Ishikawa (cell line): ENCODE measurements around the gene CACNG7.

ENCODE experiments used
- EP300 ChIP-seq: IDR thresholded peaks from 2 replicates; pipeline ENCODE4 v1.6.1; 2012; ENCODE audit warnings: borderline replicate concordance
- FOXM1 ChIP-seq: IDR thresholded peaks from 2 replicates; pipeline ENCODE4 v1.6.1; 2012; ENCODE audit warnings: low read depth, borderline replicate concordance
- MAX ChIP-seq: IDR thresholded peaks from 2 replicates; pipeline ENCODE4 v1.6.1; 2012
- RAD21 ChIP-seq: IDR thresholded peaks from 2 replicates; pipeline ENCODE4 v1.6.1; 2012; ENCODE audit warnings: low read depth
- REST ChIP-seq: IDR thresholded peaks from 2 replicates; pipeline ENCODE4 v1.6.1; 2012; ENCODE audit warnings: low read depth, mild to moderate bottlenecking
- TAF1 ChIP-seq: IDR thresholded peaks from 2 replicates; pipeline ENCODE4 v1.6.1; 2012; ENCODE audit warnings: low read depth, mild to moderate bottlenecking
- TEAD4 ChIP-seq: IDR thresholded peaks from 2 replicates; pipeline ENCODE4 v1.6.1; 2012
- USF1 ChIP-seq: IDR thresholded peaks from 2 replicates; pipeline ENCODE4 v1.6.1; 2012
- YY1 ChIP-seq: IDR thresholded peaks from 2 replicates; pipeline ENCODE4 v1.6.1; 2012; ENCODE audit warnings: low read depth
- ZBTB7A ChIP-seq: IDR thresholded peaks from 2 replicates; pipeline ENCODE4 v1.6.1; 2012; ENCODE audit warnings: low read depth

- TF ChIP-seq EP300 (no peak), TEAD4 (no peak), FOXM1 (no peak), REST (no peak), MAX (no peak), YY1 (no peak), USF1 (no peak), TAF1 (no peak), RAD21 (no peak), ZBTB7A (no peak)
Measured at GRCh38 chr19:53947624-53948023, 38.5 kb downstream of the CACNG7 start.
